T-cell (primary cell): ENCODE measurements around the gene ZNF784. TPM values are rescaled to one million over a fixed set of nuclear protein-coding genes. Genes with fewer than 3 reads are reported as not detected.

Experiments
- ATAC-seq, 4 experiments: fragments of 200-7000 bp in 3 of 4; fragments of 150-1000 bp in 1 of 4; cut with Tn5 transposase; replicated peaks in 1 of 4; 1 replicate in 3 of 4; 2 replicates in 1 of 4; pipeline ENCODE4 v1.10.0; 2021; ENCODE audit warnings: moderate library complexity in 3 of 4, mild to moderate bottlenecking in 2 of 4, moderate number of reproducible peaks in 1 of 4
- CTCF ChIA-PET, 2 donors: fragments of 300-600 bp; sonication (Branson Sonifier 250); formaldehyde crosslinking; loops; one replicate each; lab custom pipeline; 2022; ENCODE audit warnings: antibody characterized with exemption in 2 of 2; lab: Charles Lee
- POLR2A ChIA-PET, 2 donors: fragments of 300-600 bp; sonication (Branson Sonifier 250); formaldehyde crosslinking; loops; one replicate each; lab custom pipeline; 2022; ENCODE audit warnings: antibody characterized with exemption in 2 of 2; lab: Charles Lee
- DNase-seq, 35 experiments: peaks; one replicate each; pipeline versions ENCODE4 v3.0.0 to v3.0.0-alpha.2; 2013 to 2023
- H3K27ac ChIP-seq: one replicate; pipeline ENCODE4 v1.5.1; 2013; ENCODE audit warnings: low read length
- H3K27me3 ChIP-seq, 2 experiments: replicated peaks in 1 of 2; 1 replicate in 1 of 2; 2 replicates in 1 of 2; pipeline versions ENCODE4 v1.6.1 to v1.7.0; 2013; ENCODE audit warnings: low read length in 1 of 2, mixed read lengths in 1 of 2; ENCODE audit not compliant: control insufficient read depth in 2 of 2, insufficient read depth in 2 of 2; ENCODE audit errors: extremely low read depth in 1 of 2
- H3K36me3 ChIP-seq, 2 donors: 1 replicate in 1 of 2; 2 replicates in 1 of 2; pipeline versions ENCODE4 v1.6.1 to v1.7.0; 2013; ENCODE audit warnings: low read length in 1 of 2; ENCODE audit not compliant: control insufficient read depth in 2 of 2, insufficient read depth in 1 of 2; ENCODE audit errors: extremely low read depth in 1 of 2
- H3K4me1 ChIP-seq, 2 experiments: 1 replicate in 1 of 2; 2 replicates in 1 of 2; pipeline versions ENCODE4 v1.6.1 to v1.7.0; 2013; ENCODE audit warnings: low read length in 2 of 2, mixed read lengths in 1 of 2; ENCODE audit not compliant: insufficient read depth in 2 of 2, control insufficient read depth in 1 of 2; ENCODE audit errors: extremely low read depth in 1 of 2
- H3K4me3 ChIP-seq, 2 donors: 1 replicate in 1 of 2; 2 replicates in 1 of 2; pipeline versions ENCODE4 v1.5.1 to v1.7.0; 2013; ENCODE audit warnings: mild to moderate bottlenecking in 2 of 2, low read length in 1 of 2, moderate library complexity in 1 of 2; ENCODE audit not compliant: control insufficient read depth in 1 of 2; ENCODE audit errors: extremely low read depth in 1 of 2
- H3K9me3 ChIP-seq: 2 replicates; pipeline ENCODE4 v1.7.0; 2013
- H3K27ac Mint-ChIP-seq, 2 donors: one replicate each; pipeline ENCODE4 v1.8.0; 2020 to 2021; ENCODE audit warnings: mild to moderate bottlenecking in 2 of 2, mixed read lengths in 2 of 2
- H3K27me3 Mint-ChIP-seq, 2 donors: one replicate each; pipeline ENCODE4 v1.8.0; 2021 to 2022; ENCODE audit warnings: mixed read lengths in 2 of 2
- H3K36me3 Mint-ChIP-seq: one replicate; pipeline ENCODE4 v1.8.0; 2021; ENCODE audit warnings: mixed read lengths
- H3K4me1 Mint-ChIP-seq, 3 donors: one replicate each; pipeline ENCODE4 v1.8.0; 2020 to 2022; ENCODE audit warnings: mixed read lengths in 3 of 3, mild to moderate bottlenecking in 1 of 3
- H3K4me3 Mint-ChIP-seq, 3 donors: one replicate each; pipeline ENCODE4 v1.8.0; 2020 to 2022; ENCODE audit warnings: mild to moderate bottlenecking in 3 of 3, mixed read lengths in 3 of 3, moderate library complexity in 3 of 3
- H3K9me3 Mint-ChIP-seq, 3 donors: one replicate each; pipeline ENCODE4 v1.8.0; 2020 to 2022; ENCODE audit warnings: mixed read lengths in 3 of 3
- WGBS: methylation state at CpG from one replicate; pipeline ENCODE4 v1.1.5; 2013; ENCODE audit warnings: missing lambda C conversion rate; ENCODE audit not compliant: insufficient coverage; 5-methylcytosine and 5-hydroxymethylcytosine counted together
- total RNA-seq, 35 experiments: library from RNA in 6 of 35; stranded (reverse) in 6 of 35; fragments of 120-200 nt in 1 of 35; gene quantifications; one replicate each; pipeline versions ENCODE4 v1.2.1 to v1.2.4 and lab custom pipeline; 2013 to 2026

Gene ZNF784
- total RNA-seq, 5 donors from 2014 or later (not counting 1 experiment from before 2014, with no cell fraction given): 7.2 to 13.3 (median 8.2) TPM

DNA sequence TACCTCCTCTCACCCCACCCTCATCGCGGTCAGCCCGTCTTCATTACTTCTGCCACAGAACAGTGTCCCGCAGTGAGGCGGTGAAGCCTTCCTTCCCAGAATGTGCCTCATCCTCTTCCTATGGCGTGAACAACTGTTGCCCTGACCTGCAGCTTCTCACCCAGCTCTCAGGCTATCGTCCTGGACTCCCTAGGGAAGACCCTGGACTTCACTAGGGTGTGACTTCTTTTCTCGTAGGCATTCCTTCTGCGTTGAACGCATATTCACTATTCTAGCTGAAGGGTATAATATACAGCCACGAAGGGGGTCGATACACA, 17.9 kb downstream of the ZNF784 start:
- Mint-ChIP-seq H3K27me3 (no peaks in the 10 kb centered on the region), H3K27ac (peak overlapping the region; percentile 88 to 93), H3K36me3 (peaks cover 16% of the 10 kb centered on the region), H3K4me3 (peak overlapping the region; percentile 86 to 90 (median 89)), H3K9me3 (no peaks in the 10 kb centered on the region), H3K4me1 (peaks cover 61 to 75% (median 63%) of the 10 kb centered on the region in 3 donors)
- ChIA-PET CTCF (interaction anchor here (0.7 to 2.9 kb wide), 8 partner anchors 19 to 102 kb away, joined by 3 to 42 read pairs (median 5); partner anchors contain the start of genes U2AF2 (in 1 of the 2) and ZNF784 (in 1 of the 2)), POLR2A (interaction anchor here in 1 of 2 donors (0.8 kb wide), 1 partner anchor 18 kb away, joined by 3 read pairs; no protein-coding TSS in a partner anchor)
- H3K27ac ChIP-seq: peak overlapping the region; percentile 86
- H3K4me1 ChIP-seq: peaks cover 10 to 47% of the 10 kb centered on the region in 2 experiments
- ATAC-seq (no peak), DNase-seq (no peak)
- WGBS: 28% methylated on average over 8 of the region's 12 CpGs
- no peaks in the 10 kb centered on the region for H3K27me3 ChIP-seq
- no peaks in the 10 kb centered on the region for H3K9me3 ChIP-seq
- peaks cover 0 to 17% of the 10 kb centered on the region in 2 donors for H3K36me3 ChIP-seq
- peak overlapping the region; percentile 84 to 91 for H3K4me3 ChIP-seq

DNA sequence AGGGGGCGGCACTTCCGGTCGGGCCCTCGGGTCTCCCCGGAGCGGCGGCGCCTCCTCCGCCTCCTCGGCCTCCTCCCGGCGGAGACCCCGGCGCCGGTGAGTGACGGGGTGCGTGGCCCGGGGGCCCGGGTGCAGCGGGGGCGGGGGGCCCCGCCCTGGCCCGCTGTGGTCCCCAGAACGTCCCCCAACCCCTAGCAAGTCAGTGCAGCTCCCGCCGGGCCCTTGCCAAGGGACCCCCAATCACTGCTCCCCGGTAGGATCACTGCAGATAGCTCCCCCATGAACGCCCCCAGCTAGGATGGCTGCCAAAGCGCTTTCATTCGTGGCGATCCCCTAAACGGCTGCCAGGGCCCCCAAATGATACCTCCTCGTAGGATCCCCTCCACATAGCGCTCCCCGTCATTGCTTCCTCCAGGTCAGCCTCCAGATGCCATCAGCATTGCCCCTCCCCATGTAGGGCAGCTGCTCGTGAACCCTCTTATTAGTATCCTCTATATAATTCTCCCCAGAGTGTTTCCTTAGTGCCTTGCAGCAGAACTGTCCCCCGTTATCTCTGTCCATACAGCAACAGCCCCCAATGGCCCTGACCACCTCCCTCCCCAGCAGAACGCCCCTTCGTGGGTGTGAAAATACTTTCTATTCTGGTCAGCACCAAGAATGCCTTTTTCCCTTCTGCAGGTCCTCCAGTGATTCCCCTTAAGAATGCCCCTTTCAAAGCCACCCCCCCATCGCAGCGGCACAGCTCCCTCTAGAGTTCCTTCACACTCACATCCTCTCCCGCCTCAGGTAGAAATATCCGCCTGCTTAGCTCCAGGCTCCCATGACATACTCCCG, 18.5 kb downstream of the ZNF784 start, which contains the start of gene ZNF865:
Gene ZNF865 (plus strand): TSS at position 11 of the 834 bp plus-strand sequence. CDS start 7,972 bp downstream, outside the sequence.
- H3K4me1 Mint-ChIP-seq: peaks cover 61 to 77% (median 65%) of the 10 kb centered on the region in 3 donors
- peak within 1 kb of the TSS; percentile 91 to 93 for H3K27ac Mint-ChIP-seq
- ATAC-seq (peak; percentile 34 to 42 (median 36)), DNase-seq (peak in 34 of 35 experiments; percentile 37 to 85 (median 58))
- peaks cover 0 to 17% of the 10 kb centered on the region in 2 donors for H3K36me3 ChIP-seq
- H3K27me3 Mint-ChIP-seq: no peaks in the 10 kb centered on the region
- H3K4me3 ChIP-seq: peak within 1 kb of the TSS; percentile 84 to 91
- under 1% methylated on average over 34 of the region's 44 CpGs for WGBS
- CTCF ChIA-PET: interaction anchor here (0.6 to 2.9 kb wide), 12 partner anchors 18 to 144 kb away, joined by 3 to 42 read pairs (median 4); partner anchors contain the start of genes ISOC2 (in 1 of the 2), U2AF2 (in 1 of the 2) and ZNF784 (in 1 of the 2)
- H3K9me3 ChIP-seq: no peaks in the 10 kb centered on the region
- H3K27ac ChIP-seq: peak within 1 kb of the TSS; percentile 86
- H3K9me3 Mint-ChIP-seq: no peaks in the 10 kb centered on the region
- POLR2A ChIA-PET: interaction anchor here (0.5 to 0.8 kb wide), 3 partner anchors 18 to 60 kb away, joined by 3 to 4 read pairs (median 3); partner anchors contain the start of gene ZNF784 (in 1 of the 2)
- no peaks in the 10 kb centered on the region for H3K27me3 ChIP-seq
- H3K36me3 Mint-ChIP-seq: peaks cover 16% of the 10 kb centered on the region
- H3K4me3 Mint-ChIP-seq: peak within 1 kb of the TSS; percentile 86 to 90 (median 89)
- H3K4me1 ChIP-seq: peaks cover 16 to 53% of the 10 kb centered on the region in 2 experiments

DNA sequence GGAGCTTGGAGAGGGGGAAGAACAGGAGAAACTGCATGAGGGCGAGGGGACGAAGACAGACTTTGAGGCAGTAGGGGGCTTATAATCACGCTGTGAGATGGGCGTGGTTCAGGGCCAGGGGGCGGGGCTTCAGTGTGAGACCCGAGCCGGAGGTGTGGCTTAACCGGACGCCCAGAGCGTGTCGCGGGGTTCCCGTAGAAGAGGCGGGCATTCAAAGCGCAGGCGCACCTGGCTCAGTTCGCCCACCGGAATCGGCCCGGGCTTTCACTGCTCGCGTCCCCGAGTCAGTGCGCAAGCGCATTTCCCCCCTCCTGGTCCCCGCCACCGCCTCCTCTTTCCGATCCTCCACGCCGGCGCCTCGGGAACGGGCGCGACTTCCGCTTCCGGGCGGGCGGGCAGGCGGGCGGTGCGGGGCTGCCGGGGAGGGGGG, 19.1 kb downstream of the ZNF784 start:
- Mint-ChIP-seq H3K36me3 (peaks cover 16% of the 10 kb centered on the region), H3K27ac (peak overlapping the region; percentile 88 to 91), H3K9me3 (no peaks in the 10 kb centered on the region), H3K4me1 (peaks cover 58 to 73% (median 61%) of the 10 kb centered on the region in 3 donors), H3K27me3 (no peaks in the 10 kb centered on the region), H3K4me3 (peak overlapping the region; percentile 78 to 86 (median 83))
- Histone ChIP-seq H3K4me1 (peaks cover 17 to 53% of the 10 kb centered on the region in 2 experiments), H3K9me3 (no peaks in the 10 kb centered on the region), H3K4me3 (peak overlapping the region; percentile 51 to 84), H3K36me3 (peaks cover 0 to 13% of the 10 kb centered on the region in 2 donors), H3K27me3 (no peaks in the 10 kb centered on the region), H3K27ac (peak overlapping the region; percentile 74)
- peak; percentile 72 to 80 (median 77) for ATAC-seq
- DNase-seq: peak; percentile 90 to 99 (median 96)
- 0% methylated on average over 25 of the region's 43 CpGs for WGBS
- ChIA-PET POLR2A (interaction anchor here (0.5 to 0.7 kb wide), 2 partner anchors 19 to 59 kb away, joined by 3 to 4 read pairs; partner anchors contain the start of gene ZNF784 (in 1 of the 2)), CTCF (interaction anchor here in 1 of 2 donors (0.6 to 2.9 kb wide), 8 partner anchors 18 to 144 kb away, joined by 3 to 42 read pairs (median 4); partner anchors contain the start of genes ISOC2 and ZNF784)

DNA sequence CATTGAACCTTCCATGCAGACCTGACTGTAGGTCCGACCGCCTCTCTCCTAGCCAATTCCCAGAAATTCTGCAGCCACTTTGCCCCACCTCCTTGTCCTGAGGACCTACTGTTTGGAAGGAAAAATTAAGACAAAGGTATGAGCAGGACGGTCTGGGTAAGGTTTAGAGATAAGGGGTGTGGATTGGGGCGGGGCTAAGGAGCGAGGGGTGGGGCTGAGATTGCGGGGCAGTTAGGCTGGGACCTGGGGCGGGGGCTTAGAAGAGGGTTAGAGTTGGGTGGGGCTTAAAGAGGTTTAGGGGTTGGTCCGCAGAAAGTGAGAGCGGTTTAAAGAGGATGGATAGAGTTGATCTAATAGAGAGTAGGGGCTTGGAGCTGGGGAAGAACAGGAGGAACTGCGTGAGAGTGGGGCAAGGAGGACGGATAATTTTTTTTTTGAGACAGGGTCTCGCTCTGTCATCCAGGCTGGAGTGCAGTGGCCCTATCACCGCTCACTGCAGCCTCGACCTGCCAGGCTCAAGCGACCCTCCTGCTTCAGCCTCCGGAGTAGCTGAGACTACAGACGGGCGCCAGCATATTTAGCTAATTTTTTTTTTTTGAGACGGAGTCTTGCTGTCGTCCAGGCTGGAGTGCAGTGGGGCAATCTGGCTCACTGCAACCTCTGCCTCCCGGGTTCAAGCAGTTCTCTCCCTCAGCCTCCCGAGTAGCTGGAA, 20.6 kb downstream of the ZNF784 start:
- peaks cover 51 to 64% (median 51%) of the 10 kb centered on the region in 3 donors for H3K4me1 Mint-ChIP-seq
- DNase-seq: no peak
- H3K4me3 ChIP-seq: no peak overlapping the region
- peaks cover 17 to 52% of the 10 kb centered on the region in 2 experiments for H3K4me1 ChIP-seq
- no peak overlapping the region for H3K27ac ChIP-seq
- CTCF ChIA-PET: no interaction called here
- no peak for ATAC-seq
- H3K27ac Mint-ChIP-seq: no peak overlapping the region
- H3K9me3 ChIP-seq: no peaks in the 10 kb centered on the region
- H3K4me3 Mint-ChIP-seq: peak overlapping the region; percentile 56 to 86 (median 78)
- no peaks in the 10 kb centered on the region for H3K27me3 Mint-ChIP-seq
- 93% methylated on average over 18 of the region's 22 CpGs for WGBS
- no peaks in the 10 kb centered on the region for H3K27me3 ChIP-seq
- POLR2A ChIA-PET: interaction anchor here in 1 of 2 donors (0.7 kb wide), 1 partner anchor 349 kb away, joined by 3 read pairs; no protein-coding TSS in a partner anchor
- H3K36me3 ChIP-seq: peaks cover 0 to 2% of the 10 kb centered on the region in 2 donors
- peaks cover 0 to under 1% (median 0%) of the 10 kb centered on the region in 3 donors for H3K9me3 Mint-ChIP-seq
- H3K36me3 Mint-ChIP-seq: peaks cover 9% of the 10 kb centered on the region

DNA sequence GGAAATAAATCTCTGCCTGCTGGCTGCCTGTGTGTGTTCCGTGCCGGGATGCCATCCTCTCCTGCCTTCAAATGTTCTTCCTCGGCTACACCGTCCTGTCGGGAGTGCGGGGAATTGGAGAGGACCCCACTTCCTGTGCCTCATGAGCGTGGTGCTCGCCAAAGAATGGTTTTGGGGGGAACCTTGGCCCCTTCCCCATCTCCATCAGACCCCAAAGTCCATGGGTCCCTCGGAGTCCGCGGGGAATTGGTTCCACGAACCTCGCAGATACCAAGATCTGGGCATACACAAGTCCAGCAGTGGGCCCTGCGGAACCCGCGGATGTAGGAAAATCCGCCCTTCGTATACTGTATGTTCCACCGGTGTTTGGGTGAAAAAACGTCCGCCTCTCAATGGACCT, 21.3 kb downstream of the ZNF784 start:
- 96% methylated on average over 15 of the region's 21 CpGs for WGBS
- Histone ChIP-seq H3K9me3 (no peaks in the 10 kb centered on the region), H3K36me3 (no peaks in the 10 kb centered on the region), H3K27me3 (no peaks in the 10 kb centered on the region), H3K4me1 (peaks cover 17 to 55% of the 10 kb centered on the region in 2 experiments), H3K27ac (no peak overlapping the region), H3K4me3 (no peak overlapping the region)
- ChIA-PET POLR2A (no interaction called here), CTCF (no interaction called here)
- no peak overlapping the region for H3K27ac Mint-ChIP-seq
- ATAC-seq: no peak
- peaks cover 0 to 3% (median 0%) of the 10 kb centered on the region in 3 donors for H3K9me3 Mint-ChIP-seq
- no peaks in the 10 kb centered on the region for H3K27me3 Mint-ChIP-seq
- H3K4me1 Mint-ChIP-seq: peaks cover 49 to 64% (median 51%) of the 10 kb centered on the region in 3 donors
- peak overlapping the region in 2 of 3 donors; percentile 56 to 86 for H3K4me3 Mint-ChIP-seq
- peaks cover 9% of the 10 kb centered on the region for H3K36me3 Mint-ChIP-seq
- DNase-seq: no peak
